CD4-positive, alpha-beta T cell treated with Interleukin-1 beta for 1 hour (primary cell): ENCODE results near the gene NCR1.
"Not testable (repeated sequence)": the region's sequence is repeated elsewhere in the genome, so short reads cannot be mapped to it uniquely, and the experiment has no call there.

Experiments
- DNase-seq, 2 donors: peaks; one replicate each; pipeline ENCODE4 v3.0.0-alpha.2; 2020 to 2022

The NCR1 gene, protein sequence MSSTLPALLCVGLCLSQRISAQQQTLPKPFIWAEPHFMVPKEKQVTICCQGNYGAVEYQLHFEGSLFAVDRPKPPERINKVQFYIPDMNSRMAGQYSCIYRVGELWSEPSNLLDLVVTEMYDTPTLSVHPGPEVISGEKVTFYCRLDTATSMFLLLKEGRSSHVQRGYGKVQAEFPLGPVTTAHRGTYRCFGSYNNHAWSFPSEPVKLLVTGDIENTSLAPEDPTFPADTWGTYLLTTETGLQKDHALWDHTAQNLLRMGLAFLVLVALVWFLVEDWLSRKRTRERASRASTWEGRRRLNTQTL

DNA sequence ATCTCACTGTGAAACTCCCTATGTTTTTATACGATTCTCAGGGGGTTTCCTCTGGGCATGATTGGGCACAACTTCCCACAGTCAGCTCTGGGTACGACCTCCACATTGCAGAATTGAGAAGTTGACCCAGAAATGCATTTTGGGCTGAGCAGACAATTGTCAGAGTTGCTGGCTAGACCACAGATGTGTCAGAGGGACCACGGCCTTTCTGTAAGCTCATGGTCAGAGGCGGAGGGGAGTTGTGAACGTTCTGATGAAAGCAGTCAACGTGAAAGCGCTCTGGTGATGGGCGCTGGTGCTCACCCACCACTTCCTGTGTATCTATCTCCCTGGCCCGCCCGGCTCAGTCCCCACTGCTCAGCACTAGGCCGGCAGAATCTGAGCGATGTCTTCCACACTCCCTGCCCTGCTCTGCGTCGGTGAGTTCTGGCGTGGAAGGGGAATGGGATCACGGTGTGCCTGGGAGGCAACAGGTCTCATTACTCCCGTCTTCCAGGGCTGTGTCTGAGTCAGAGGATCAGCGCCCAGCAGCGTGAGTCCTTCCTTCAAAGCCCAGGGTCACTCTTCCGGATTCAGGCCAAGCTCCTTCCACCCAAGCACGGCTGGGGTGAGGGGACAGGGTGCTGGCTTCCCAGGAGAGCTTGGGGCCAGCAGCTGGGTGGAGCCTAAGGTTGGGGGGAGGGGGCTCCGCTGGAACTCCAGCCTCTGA, at the start of gene NCR1:
NCR1 (plus strand) TSS at position 346 of the 709 bp plus-strand sequence; CDS start at position 386, 40 bp downstream.
- DNase-seq = peak; percentile 32 to 41

DNA sequence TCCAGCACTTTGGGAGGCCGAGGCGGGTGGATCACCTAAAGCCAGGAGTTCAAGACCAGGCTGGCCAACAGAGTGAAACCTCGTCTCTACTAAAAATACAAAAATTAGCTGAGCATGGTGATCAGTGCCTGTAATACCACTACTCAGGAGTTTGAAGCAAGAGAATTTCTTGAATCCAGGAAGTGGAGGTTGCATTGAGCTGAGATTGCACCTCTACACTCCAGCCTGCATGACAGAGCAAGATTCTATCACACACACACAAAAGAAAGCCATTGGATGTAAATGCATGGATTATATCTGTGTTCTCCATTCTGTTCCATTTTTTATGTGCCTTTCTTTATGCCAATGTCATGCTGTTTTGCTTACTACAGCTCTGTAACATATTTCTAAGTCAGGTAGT, 47.5 kb upstream of the NCR1 start:
- DNase-seq = not testable (repeated sequence)

DNA sequence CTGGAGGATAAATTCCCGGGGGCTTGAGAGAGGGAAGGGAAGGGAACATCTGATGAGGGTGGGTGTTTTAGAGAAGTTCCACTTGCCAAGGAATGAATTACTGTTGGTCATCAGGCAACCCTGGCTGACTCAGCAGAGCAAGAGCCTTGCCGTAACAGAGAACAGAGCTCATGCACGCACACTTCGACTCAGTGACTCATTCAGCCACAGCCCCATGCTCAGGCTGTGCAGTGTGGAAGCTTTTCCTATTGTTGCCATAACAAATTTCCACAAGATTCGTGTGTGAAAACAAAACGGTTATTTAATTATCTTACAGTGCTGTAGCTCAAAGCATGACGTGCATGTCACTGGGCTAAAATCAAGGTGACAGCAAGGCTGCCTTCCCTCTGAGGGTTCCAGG, 46.5 kb upstream of the NCR1 start:
- DNase-seq = peak in 1 of 2 donors; percentile 64

DNA sequence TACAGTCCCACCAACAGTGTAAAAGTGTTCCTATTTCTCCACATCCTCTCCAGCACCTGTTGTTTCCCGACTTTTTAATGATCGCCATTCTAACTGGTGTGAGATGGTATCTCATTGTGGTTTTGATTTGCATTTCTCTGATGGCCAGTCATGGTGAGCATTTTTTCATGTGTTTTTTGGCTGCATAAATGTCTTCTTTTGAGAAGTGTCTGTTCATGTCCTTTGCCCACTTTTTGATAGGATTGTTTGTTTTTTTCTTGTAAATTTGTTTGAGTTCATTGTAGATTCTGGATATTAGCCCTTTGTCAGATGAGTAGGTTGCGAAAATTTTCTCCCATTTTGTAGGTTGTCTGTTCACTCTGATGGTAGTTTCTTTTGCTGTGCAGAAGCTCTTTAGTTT, 42.5 kb upstream of the NCR1 start:
- not testable (repeated sequence) for DNase-seq

DNA sequence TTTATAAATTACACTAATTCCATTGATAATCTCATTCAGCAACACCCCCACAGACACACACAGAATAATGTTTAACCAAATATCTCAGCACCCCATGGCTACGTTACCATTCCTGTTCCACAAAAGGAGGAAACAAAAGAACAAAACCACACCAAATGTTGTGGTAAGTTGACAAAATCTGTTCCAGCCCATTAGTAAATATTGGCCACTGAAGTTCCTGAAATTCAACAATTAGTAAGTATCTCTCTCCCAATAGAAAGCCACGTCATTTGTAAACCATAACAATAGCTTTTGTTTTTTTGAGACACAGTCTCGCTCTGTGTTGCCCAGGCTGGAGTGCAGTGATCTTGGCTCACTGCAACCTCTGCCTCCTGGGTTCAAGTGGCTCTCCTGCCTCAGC, 34.3 kb upstream of the NCR1 start:
- DNase-seq = no peak

DNA sequence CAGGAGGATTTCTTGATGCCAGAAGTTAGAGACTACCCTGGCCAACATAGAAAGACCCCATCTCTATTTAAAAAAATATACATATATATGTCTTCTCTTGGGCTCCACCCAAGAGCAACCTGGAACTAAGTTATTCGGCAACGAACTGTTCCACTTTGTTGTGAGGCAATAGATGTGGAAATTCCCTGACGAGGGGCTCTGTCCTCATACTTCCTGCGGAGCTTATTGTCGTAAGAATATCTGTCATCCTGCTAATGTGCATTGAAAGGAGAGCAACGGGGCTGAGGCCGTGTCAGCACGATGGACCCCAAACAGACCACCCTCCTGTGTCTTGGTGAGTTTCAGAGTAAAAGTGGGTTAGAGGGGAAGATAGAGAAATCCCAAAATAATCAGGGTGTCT, 32.0 kb upstream of the NCR1 start, which contains the start of gene FCAR:
FCAR (plus strand) TSS at position 246 of the 400 bp plus-strand sequence; CDS start at position 301, 55 bp downstream.
- peak in 1 of 2 donors; percentile 72 for DNase-seq

DNA sequence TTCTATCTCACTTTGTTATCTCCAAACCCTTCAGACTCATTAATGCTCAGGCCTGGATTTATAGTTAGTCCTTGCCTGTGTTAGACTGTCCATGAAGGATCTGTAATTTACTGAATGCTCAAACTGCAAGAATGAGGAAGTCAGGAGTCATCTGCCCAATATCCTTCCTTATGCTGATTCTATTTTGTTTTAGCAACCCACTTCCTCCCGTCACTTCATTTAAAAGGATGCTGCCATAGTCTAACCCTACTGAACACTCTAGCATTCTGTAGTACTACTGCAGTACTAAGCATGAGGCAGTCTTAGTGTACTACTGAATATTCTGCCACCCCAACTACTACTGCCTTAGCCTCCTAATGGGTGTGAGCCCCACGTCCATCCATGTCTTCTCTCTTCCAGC, 30.4 kb upstream of the NCR1 start:
- no peak for DNase-seq

DNA sequence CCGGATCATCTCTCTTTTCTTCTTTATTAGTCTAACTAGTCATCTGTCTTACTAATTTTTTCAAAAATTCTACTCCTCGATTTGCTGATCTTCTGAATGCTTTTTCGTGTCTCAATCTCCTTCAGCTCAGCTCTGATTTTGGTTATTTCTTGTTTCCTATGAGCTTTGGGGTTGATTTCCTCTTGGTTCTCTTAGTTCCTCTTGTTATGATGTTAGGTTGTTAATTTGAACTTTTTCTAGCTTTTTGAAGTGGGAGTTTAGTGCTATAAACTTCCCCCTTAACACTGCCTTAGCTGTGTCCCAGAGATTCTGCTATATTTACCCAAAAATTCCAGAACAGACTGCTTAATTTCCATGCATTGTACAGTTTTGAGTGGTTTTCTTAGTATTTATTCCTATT, 28.5 kb upstream of the NCR1 start:
- no peak for DNase-seq

DNA sequence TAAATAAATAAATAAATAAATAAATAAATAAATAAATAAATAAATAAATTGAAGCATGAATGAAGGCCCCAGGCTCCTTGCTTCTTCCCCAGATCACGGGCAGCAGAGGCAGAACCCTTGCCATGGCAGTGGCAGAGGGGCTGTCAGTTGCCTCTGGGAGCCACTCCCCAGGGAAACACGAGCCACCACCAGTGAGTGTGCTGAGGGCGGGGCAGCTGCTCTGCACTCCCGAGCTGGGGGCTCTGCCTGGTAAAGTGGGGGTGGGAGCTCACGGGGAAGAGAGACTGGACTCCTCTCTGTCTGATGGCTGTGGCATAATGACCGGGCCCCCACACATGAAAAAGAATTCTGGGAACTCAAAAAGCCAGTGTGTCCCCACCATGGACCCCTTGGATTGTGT, 24.1 kb upstream of the NCR1 start:
- no peak for DNase-seq

DNA sequence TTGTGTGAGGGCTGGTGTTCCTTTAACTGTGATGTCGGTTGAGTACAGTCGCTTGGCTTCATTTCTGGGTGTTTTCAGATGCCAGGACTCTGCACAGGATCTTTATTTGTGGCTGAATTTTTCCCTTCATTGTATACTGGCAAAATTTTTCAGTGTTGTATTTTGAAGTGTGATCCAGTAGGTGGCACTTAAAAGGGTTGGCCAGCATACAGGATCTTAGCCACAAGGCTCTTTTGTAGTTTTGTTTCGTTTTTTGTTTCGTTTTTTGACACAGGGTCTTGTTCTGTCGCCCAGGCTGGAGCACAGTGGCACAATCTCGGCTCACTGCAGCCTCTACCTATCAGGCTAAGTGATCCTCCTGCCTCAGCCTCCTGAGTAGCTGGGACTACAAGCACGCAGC, 23.2 kb upstream of the NCR1 start:
- peak in 1 of 2 donors; percentile 26 for DNase-seq

DNA sequence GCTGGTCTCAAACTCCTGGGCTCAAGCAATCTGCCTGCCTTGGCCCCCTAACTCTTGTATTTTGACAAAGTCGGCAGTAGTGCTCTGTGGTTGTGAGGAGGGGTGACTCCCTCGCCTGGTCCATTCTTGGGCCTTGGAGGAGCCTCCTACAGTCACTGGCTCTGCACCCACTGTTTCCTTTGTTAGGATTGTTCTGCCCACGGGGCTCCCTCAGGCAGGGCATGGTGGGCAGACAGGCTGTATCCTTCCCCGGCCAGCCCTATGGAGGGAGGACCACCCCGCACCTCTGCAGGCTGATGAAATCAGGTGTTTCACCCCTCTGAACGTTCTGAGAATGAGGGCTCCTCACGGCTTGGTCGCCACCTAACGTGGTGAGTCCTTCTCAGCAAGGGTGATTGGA, 22.7 kb upstream of the NCR1 start:
- no peak for DNase-seq

DNA sequence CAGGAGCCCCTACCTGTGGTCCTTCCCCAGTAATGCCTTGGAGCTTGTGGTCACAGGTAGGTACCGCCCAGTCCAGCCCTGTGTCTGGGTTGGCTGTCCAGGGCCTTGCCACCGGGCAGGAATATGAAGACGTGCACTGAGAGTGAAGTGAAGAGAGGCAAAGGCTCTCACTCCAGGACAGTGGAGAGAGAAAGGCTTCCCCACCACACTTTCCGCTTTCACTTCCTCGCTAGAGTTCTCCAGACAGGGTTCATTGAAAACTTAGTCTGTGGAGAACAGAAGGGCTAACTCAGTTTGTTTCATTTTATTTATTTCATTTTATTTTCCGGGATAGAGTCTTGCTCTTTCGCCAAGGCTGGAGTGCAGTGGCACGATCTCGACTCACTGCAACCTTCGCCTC, 17.7 kb upstream of the NCR1 start:
- no peak for DNase-seq

DNA sequence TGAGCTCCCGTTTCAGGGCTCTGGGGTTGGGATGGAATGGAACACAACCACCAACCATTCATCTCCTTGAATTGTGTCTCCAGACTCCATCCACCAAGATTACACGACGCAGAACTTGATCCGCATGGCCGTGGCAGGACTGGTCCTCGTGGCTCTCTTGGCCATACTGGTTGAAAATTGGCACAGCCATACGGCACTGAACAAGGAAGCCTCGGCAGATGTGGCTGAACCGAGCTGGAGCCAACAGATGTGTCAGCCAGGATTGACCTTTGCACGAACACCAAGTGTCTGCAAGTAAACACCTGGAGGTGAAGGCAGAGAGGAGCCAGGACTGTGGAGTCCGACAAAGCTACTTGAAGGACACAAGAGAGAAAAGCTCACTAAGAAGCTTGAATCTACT, 16.4 kb upstream of the NCR1 start:
- no peak for DNase-seq

DNA sequence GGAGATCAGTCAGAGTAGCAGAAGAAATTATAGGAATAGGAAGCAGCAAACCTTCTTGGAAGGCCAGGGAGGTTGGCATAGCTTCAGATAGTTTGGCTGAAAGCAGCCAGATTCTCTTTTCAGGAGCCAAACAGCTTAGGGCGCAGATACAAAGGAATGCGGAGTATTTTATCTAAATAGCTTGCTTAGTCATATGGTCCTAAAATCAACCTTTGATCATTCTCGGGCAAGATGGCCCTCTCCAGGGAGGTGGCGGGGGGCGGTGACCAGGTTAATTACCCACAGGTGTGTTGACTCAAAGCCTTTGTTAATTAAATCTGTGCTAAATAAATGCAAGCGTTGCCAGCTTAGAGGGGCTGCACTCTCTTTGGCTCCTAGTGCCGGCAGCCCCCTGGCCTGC, 12.5 kb upstream of the NCR1 start:
- no peak for DNase-seq

DNA sequence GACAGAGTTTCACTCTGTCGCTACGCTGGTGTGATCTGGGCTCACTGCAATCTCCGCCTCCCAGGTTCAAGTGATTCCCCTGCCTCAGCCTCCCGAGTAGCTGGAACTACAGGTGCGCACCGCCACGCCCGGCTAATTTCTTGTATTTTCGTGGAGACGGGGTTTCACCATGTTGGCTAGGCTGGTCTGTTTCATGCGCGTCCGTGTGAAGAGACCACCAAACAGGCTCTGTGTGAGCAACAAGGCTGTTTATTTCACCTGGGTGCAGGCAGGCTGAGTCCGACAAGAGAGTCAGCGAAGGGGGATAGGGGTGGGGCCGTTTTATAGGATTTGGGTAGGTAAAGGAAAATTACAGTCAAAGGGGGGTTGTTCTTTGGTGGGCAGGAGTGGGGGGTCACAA, 11.8 kb upstream of the NCR1 start:
- not testable (repeated sequence) for DNase-seq

DNA sequence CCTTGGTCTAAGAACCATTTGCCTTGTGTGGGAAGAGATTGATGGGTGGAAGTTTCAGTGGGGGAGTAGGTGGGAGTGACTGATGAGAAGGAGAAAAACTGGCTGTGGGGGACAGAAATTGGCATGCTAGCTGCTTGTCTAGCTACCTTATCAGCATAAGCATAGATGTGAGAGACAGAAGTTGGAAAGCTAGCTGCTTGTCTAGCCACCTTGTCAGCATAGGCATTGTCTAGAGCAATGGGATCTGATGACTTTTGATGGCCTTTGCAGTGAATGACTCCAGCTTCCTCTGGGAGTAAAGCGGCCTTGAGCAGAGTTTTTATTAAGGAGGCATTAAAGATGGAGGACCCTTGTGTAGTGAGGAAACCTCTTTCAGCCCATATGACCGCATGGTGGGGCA, 9.9 kb upstream of the NCR1 start:
- no peak for DNase-seq

DNA sequence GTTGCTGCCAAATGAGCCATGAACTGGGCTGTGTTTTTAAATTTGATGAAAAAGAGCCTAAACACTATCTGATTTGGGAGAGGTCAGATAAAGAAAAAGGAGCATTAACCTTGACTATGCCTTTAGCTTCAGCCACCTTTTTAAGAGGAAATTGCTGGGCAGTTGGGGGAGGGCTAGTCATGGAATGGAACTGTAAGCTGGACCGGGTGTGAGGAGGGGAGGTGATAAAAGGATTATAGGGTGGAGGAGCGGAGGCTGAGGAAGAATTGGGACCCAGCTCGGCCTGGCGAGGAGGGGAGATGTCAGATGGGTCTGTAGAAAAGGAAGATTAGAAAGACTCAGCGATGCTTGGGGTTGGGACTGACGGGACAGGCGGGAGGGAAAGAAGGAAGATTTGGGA, 7.3 kb upstream of the NCR1 start:
- not testable (repeated sequence) for DNase-seq

DNA sequence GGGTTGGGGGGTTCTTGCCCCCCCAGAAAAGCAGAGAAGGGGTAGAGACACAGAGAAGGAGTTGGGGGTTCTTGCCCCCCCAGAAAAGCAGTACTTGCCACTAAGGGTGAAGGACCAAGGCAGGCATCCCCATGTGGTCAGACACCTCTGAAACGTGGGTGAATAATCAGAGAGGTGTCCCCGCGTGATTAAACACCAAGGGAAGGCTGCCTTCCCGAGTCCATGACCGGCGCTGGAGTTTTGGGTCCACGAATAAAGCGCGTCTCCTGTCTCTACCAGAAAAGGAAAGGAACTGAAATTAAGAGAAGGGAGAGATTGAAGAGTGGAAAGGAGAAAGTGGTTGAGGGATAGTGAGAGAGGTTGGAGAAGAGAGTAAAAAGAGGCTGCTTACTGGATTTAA, 6.3 kb upstream of the NCR1 start:
- DNase-seq = not testable (repeated sequence)

DNA sequence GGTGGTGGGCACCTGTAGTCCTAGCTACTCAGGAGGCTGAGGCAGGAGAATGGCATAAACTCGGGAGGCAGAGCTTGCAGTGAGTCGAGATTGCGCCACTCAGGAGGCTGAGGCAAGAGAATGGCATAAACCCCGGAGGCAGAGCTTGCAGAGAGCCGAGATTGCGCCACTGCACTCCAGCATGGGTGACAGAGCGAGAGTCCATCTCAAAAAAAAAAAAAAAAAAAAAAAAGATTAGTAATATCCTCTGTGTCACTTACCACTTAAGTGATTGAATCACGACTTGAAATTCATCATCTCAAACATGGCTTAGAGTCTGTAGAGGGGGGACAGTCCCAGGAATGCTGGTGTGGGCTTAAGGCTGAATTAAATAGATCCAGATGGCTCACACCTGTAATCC, 4.8 kb upstream of the NCR1 start:
- DNase-seq = peak in 1 of 2 donors; percentile 76

DNA sequence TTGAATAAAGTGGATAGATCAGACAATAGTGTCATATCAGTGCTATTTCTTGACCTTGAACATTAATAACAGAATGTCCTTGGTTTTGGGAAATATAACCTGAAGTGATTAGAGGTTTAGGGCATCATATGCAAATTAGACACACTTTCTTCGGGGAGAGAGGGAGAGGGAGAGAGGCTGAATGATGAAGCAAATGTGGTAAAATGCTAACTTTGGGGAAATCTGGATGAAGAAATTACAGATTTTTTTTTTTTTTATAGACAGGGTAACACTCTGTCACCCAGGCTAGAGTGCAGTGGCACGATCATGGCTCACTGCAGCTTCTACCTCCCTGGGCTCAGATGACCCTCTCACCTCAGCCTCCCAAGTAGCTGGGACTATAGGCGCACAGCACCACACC, 3.9 kb upstream of the NCR1 start:
- no peak for DNase-seq

DNA sequence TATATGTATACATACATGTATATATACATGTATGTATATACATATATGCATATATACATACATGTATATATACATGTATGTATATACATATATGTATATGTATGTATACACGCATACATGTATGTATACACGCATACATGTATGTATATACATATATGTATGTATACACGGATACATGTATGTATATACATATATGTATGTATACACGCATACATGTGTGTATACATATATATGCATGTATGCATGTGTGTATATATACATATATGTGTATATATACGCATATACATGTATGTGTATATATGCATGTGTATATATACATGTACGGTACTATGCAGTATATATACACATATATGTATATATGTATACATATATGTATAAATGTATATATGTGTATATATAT, 2.6 kb upstream of the NCR1 start:
- DNase-seq = no peak

DNA sequence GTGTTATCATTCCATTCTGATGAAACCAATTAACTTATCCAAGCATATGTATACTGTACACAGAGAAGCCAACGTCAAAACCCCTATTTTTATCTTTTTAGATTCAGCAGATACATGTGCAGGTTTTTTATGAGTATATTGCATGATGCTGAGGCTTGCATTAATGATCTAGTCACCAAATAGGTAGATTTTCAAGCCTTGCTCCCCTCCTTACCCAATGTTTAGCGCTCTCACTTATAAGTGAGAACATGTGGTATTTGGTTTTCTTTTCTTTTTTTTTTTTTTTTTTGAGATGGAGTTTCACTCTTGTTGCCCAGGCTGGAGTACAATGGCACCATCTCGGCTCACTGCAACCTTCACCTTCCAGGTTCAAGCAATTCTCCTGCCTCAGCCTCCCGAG, 1.7 kb upstream of the NCR1 start:
- DNase-seq = not testable (repeated sequence)

DNA sequence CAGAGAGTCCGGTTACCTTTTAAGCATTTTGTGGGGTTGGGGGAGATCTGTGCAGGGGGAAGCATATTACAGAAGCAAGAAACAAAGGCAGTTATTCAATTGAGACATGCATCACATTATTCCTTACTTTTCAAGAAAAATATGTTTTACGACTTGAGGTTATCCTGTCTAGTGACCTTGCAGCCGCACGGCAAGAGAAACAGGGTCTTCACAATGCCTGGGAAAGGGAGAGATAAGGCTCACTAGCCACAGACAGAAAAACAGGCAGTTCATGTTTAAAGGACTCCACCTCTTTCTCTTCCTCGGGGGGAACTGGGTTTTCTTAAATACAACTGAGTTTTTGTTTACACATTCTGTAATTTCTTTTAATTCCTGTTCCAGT, 536 bp upstream of the NCR1 start:
- DNase-seq = no peak

DNA sequence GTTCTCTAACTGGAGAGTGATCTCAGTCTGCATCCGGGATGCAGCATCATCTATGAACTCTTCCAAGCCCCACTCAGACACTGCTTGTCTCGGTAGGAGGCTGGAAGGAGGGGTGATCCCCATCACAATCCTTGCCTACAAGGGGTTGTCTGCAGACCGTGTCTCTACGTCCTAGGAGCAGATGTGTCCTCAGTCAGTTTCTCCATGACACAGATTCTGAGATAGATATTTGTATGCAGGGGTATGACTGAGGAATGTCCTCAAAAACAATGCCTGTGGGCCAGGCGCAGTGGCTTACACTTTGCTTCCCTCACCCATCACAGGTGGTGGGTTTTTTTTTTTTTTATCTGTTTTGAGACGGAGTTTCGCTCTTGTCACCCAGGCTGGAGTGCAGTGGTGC, 871 bp downstream of the NCR1 start:
- no peak for DNase-seq

DNA sequence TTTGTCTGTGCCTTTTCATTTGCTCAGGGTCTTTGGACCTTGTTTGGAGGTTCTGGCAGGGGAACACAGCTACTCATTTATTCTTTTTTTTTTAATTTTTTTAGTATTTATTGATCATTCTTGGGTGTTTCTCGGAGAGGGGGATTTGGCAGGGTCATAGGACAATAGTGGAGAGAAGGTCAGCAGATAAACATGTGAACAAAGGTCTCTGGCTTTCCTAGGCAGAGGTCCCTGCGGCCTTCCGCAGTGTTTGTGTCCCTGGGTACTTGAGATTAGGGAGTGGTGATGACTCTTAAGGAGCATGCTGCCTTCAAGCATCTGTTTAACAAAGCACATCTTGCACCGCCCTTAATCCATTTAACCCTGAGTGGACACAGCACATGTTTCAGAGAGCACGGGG, 2.0 kb downstream of the NCR1 start:
- DNase-seq = not testable (repeated sequence)
